ENCODE measurements around the gene HBS1L.

- TF ChIP-seq POLR2A (IDR thresholded peaks at IDR 0.05), result no peak
- TF ChIP-seq, protein P1, sequence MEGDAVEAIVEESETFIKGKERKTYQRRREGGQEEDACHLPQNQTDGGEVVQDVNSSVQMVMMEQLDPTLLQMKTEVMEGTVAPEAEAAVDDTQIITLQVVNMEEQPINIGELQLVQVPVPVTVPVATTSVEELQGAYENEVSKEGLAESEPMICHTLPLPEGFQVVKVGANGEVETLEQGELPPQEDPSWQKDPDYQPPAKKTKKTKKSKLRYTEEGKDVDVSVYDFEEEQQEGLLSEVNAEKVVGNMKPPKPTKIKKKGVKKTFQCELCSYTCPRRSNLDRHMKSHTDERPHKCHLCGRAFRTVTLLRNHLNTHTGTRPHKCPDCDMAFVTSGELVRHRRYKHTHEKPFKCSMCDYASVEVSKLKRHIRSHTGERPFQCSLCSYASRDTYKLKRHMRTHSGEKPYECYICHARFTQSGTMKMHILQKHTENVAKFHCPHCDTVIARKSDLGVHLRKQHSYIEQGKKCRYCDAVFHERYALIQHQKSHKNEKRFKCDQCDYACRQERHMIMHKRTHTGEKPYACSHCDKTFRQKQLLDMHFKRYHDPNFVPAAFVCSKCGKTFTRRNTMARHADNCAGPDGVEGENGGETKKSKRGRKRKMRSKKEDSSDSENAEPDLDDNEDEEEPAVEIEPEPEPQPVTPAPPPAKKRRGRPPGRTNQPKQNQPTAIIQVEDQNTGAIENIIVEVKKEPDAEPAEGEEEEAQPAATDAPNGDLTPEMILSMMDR (IDR thresholded peaks at IDR 0.05), result no peak
Observed at GRCh38 chr6:135085700-135086413, 31.2 kb upstream of the HBS1L start.
